Measurements from ENCODE around the gene NHERF2.

GRCh38 chr16:2077016-2077415 is 50.3 kb downstream of the NHERF2 start:
- TF ChIP-seq CTCF (IDR thresholded peaks at IDR 0.05) (no peak), POLR2A (IDR thresholded peaks at IDR 0.05) (no peak)
